Astrocyte of the cerebellum (primary cell): ENCODE measurements around the gene TNFRSF18.

Experiments
- DNase-seq: peaks from one replicate; pipeline ENCODE4 v3.0.0-alpha.2; 2011; ENCODE audit warnings: low read depth
- H3K4me3 ChIP-seq: 2 replicates; pipeline ENCODE4 v1.5.1; 2011; ENCODE audit warnings: mild to moderate bottlenecking, low read depth, low read length, moderate library complexity
- CTCF ChIP-seq: IDR thresholded peaks from 2 replicates; pipeline ENCODE4 v1.5.1; 2012; ENCODE audit warnings: low read length, low read depth, moderate library complexity, mild to moderate bottlenecking; ENCODE audit errors: missing control alignments
- in situ Hi-C: cut with HindIII; loops from 2 replicates; pipeline ENCODE4 v1.10.0; 2017; ENCODE audit warnings: low sequenced_read_pairs

Gene TNFRSF18

DNA sequence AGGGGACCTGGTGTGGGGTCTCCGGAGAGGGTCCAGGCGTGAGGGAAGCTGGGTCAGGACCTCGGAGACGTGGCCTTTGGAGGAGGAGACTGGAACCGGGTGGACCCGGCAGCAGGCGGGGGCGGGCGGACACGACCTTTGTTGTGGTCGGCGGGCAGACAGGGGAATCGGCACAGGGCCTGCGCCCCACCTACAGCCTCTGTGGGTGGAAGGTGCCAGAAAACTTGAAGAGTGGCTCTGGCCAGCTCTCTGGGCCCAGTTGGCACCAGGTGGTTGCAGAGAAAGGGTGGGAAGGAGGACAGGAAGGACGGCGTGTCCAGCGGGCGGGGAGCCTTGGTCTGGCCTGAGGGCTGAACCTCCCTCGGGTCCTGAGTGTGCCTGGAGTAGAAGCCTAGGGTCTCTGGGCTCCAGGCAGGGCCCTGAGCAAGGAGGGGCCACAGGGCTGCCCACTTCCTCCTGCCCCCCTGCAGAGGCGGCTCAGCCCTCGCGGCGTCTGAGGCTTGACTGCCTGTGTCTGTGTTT lies 40.4 kb downstream of the TNFRSF18 start:
- TF ChIP-seq CTCF: no peak
- DNase-seq: no peak
- in situ Hi-C loops: no loop called here
- H3K4me3 ChIP-seq: no peak overlapping the region

GRCh38 chr1:1165485-1165884 lies 40.9 kb downstream of the TNFRSF18 start:
- in situ Hi-C loops: no loop called here
- TF ChIP-seq CTCF: no peak
- no peak for DNase-seq
- H3K4me3 ChIP-seq: no peak overlapping the region

GRCh38 chr1:1164701-1165451 lies 41.5 kb downstream of the TNFRSF18 start:
- in situ Hi-C loops: no loop called here
- no peak for TF ChIP-seq CTCF
- no peak overlapping the region for H3K4me3 ChIP-seq
- no peak for DNase-seq

DNA sequence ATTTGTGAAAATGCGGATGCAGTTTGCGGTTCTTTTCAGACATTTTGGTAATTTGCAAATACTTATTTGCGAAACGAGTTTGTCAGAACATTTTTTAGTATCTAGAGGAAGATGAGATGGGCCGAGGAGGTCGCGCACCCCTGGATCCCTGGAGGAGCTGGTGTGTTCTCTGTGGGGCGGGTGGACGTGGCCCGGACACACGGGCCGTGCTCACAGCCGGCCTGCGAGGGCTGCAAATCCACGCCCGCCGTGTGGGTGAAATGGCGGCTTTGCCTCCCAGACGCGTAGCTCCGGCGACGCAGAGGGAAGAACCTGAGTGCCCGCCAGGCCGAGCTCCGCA lies 42.1 kb downstream of the TNFRSF18 start:
- in situ Hi-C loops: no loop called here
- TF ChIP-seq CTCF: no peak

DNA sequence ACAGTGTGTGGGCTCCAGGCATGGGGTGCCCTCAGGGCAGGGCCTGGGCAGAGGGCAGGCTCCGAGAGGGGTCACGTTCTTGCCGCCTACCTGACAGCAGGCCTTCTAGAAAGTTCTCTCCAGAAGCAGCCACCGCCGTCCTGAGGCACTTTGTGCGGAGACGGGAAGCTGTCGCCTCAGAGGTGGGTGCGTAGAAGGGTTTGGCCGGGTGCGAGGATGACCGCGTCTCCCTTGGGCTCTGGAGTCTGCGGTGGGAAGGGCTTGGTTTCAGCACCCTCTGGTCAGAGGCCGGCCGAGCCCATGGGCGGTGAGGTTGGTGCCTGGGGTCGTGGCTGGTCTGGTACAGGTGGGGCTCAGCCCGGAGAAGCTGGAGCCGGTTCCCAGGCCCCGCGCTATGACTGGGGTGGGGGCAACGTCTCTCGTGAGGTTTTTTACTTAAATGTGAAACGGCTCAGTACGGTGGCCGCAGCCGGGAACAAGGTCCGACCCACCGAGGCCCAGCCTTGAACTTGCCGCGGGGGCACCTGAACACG lies 42.8 kb downstream of the TNFRSF18 start:
- in situ Hi-C loops: no loop called here
- TF ChIP-seq CTCF: no peak
- DNase-seq: no peak
- no peak overlapping the region for H3K4me3 ChIP-seq

More for the DNA sequence above, 42.1 kb downstream of the TNFRSF18 start:
- DNase-seq: no peak
- H3K4me3 ChIP-seq: no peak overlapping the region

DNA sequence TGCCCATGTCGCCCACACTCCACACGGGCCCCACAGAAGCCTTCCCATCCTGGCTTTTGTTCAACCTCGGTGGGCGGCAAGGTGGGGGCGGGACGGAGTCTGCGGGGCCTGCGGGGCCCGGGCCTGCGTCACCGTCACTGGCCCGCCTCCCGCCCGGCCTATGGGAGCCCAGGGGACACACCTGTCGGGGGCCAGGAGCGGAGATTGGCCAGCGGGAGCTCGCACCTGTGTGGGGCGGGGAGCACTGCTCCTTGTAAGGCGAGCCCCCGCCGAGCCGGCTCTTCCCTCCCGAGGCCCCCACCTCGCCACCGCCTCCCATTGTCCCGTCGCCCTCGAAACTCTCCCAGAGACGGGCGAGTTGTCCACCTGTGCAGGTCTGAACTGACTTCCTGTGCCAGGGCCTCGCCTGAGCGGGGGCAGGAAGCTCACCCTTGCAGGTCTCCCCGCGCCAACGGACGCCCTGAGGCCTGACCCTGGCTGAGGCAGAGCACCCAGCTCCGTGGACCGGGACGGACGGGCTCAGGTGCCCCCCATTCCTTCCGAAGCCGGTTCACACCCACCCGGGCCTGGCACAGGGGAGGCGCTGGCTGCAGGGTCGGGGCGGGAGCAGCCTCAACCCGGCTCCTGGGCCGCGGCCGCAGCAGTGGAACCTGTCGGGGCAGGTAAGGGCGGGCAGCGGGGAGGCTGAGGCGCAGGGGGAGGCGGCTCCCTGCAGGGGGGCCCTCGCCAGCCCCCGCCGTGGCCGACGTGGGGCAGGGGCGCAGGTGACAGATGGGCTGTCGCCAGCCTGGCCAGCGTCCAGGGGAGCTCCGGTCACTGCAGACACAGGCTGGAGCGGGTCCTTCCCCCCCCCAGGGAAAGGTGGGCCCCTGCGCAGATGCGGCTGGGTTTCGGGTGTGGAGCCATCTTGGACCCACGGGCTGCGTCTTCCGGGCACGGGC lies 43.5 kb downstream of the TNFRSF18 start:
- no peak overlapping the region for H3K4me3 ChIP-seq
- TF ChIP-seq CTCF: no peak
- no peak for DNase-seq
- in situ Hi-C loops: no loop called here
